ENCODE results near the gene LSP1.
"Not testable (repeated sequence)": the region's sequence is repeated elsewhere in the genome, so short reads cannot be mapped to it uniquely, and the experiment has no call there.

DNA sequence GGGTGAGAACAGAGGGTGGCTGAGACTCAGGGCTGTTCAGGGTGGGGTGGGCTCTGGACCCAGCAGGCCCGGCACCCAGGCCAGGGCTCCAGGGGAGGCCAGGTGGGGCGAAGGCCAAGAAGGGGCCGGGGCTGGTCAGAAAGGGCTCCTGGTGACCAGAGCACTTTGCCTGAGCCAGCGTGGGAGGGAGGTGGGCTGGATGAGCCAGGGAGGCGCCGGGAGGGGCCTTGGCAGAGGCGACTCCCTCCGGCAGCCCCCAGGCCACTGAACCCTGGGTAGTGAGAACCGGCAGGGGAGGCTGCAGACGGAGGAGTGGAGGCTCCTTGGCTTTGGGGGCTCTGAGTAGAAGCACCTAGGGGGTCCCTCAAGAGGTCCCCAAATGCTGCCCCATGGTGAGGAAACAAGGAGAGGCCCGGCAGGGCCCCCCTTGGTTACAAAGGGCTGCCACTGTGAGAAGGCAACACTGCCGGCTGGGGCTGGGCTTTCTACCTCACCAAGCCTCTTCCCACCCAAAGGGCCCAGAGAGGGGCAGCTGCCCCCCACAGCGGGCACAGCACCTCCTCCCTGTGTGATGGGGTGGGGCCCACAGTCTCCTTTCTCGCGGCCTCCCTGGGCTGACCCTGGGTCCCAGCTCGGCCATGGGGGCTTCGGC, 21.7 kb downstream of the LSP1 start:
- TF ChIP-seq, protein P1, sequence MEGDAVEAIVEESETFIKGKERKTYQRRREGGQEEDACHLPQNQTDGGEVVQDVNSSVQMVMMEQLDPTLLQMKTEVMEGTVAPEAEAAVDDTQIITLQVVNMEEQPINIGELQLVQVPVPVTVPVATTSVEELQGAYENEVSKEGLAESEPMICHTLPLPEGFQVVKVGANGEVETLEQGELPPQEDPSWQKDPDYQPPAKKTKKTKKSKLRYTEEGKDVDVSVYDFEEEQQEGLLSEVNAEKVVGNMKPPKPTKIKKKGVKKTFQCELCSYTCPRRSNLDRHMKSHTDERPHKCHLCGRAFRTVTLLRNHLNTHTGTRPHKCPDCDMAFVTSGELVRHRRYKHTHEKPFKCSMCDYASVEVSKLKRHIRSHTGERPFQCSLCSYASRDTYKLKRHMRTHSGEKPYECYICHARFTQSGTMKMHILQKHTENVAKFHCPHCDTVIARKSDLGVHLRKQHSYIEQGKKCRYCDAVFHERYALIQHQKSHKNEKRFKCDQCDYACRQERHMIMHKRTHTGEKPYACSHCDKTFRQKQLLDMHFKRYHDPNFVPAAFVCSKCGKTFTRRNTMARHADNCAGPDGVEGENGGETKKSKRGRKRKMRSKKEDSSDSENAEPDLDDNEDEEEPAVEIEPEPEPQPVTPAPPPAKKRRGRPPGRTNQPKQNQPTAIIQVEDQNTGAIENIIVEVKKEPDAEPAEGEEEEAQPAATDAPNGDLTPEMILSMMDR (IDR thresholded peaks at IDR 0.05) = not testable (repeated sequence)
- not testable (repeated sequence) for TF ChIP-seq POLR2AphosphoS5 (IDR thresholded peaks at IDR 0.05; ENCODE audit: low read depth, low read length)
- TF ChIP-seq, protein P2, sequence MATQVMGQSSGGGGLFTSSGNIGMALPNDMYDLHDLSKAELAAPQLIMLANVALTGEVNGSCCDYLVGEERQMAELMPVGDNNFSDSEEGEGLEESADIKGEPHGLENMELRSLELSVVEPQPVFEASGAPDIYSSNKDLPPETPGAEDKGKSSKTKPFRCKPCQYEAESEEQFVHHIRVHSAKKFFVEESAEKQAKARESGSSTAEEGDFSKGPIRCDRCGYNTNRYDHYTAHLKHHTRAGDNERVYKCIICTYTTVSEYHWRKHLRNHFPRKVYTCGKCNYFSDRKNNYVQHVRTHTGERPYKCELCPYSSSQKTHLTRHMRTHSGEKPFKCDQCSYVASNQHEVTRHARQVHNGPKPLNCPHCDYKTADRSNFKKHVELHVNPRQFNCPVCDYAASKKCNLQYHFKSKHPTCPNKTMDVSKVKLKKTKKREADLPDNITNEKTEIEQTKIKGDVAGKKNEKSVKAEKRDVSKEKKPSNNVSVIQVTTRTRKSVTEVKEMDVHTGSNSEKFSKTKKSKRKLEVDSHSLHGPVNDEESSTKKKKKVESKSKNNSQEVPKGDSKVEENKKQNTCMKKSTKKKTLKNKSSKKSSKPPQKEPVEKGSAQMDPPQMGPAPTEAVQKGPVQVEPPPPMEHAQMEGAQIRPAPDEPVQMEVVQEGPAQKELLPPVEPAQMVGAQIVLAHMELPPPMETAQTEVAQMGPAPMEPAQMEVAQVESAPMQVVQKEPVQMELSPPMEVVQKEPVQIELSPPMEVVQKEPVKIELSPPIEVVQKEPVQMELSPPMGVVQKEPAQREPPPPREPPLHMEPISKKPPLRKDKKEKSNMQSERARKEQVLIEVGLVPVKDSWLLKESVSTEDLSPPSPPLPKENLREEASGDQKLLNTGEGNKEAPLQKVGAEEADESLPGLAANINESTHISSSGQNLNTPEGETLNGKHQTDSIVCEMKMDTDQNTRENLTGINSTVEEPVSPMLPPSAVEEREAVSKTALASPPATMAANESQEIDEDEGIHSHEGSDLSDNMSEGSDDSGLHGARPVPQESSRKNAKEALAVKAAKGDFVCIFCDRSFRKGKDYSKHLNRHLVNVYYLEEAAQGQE (IDR thresholded peaks at IDR 0.05; ENCODE audit: insufficient read depth in 1 of 2, low read depth in 2 of 2, low read length in 1 of 2) = not testable (repeated sequence)

All from Panc1 (cell line).